Measurements from ENCODE around the gene FDX2. TPM values are rescaled to one million over a fixed set of nuclear protein-coding genes. Genes with fewer than 3 reads are reported as not detected.

FDX2 gene
- total and polyA plus RNA-seq, 2 of the 4 experiments (the other 2 are of a cell fraction): 39.8 to 72.0 TPM

DNA sequence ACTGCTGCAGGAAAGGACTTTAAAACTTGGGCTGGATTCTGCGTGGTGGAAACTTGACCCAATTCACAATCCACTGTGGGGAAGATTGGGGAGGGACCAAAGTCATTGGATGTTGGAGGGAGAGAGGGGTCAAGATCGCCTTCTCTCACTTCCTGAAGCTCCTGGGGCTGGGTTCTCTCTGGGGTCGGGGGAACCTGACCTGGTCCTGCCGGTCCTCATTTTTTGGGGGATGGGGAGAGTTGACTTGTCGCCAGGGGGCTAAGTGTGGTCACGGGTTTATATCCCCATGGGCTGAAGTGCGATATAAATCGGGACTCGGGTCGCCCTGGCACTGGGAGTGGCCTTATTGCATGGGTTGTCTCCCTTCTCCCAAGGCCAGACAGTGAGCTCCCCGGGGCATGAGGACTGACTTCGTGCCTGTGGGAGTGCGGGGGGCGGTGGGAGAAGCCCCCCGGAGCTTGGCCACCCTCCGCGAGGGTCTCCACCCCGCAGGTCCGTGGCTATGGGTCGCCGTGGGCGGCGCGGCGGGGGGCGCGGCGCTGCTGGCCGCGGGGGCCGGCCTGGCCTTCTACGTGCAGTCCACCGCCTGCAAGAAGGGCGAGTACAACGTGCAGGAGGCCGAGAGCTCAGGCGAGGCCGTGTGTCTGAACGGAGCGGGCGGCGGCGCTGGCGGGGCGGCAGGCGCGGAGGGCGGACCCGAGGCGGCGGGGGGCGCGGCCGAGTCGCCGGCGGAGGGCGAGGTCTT lies 19.8 kb downstream of the FDX2 start:
- H3K9me3 ChIP-seq (ENCODE audit: control insufficient read depth, insufficient read depth, low read length): no peaks in the 10 kb centered on the region
- 48% methylated on average over 22 of the region's 58 CpGs; no CpG with 5 or more reads in 1 of the 2 experiments for WGBS, 2 experiments (ENCODE audit: extremely low coverage in 2 of 2, insufficient read length in 1 of 2)
- H2BK5ac ChIP-seq (ENCODE audit: low read depth, low read length, poor library complexity, severe bottlenecking): no peak overlapping the region
- H2BK15ac ChIP-seq (ENCODE audit: low read depth, low read length): no peak overlapping the region
- no TSS peak for BruUV-seq (replicated peaks)
- peaks cover 6% of the 10 kb centered on the region for H4K20me1 ChIP-seq (ENCODE audit: insufficient read depth, low read length)
- no peak overlapping the region for H3K23ac ChIP-seq (ENCODE audit: low read depth, low read length)
- CTCF ChIA-PET: no interaction called here
- H3K79me1 ChIP-seq (ENCODE audit: low read depth in 1 of 2, low read length in 2 of 2): peaks cover 0 to 4% of the 10 kb centered on the region in 2 experiments; a peak in 1 of 4 replicates
- H3K56ac ChIP-seq (ENCODE audit: extremely low read depth, insufficient read depth, low read length): no peak overlapping the region
- peak overlapping the region; percentile 33 for H2AFZ ChIP-seq (replicated peaks; ENCODE audit: low read length, poor library complexity)
- TF ChIP-seq CHD1 (IDR thresholded peaks at IDR 0.05; ENCODE audit: low read depth, low read length): no peak
- no peak for TF ChIP-seq RAD21 (IDR thresholded peaks at IDR 0.05; ENCODE audit: low read length)
- no peak for TF ChIP-seq FOS (IDR thresholded peaks at IDR 0.05; ENCODE audit: low read depth, low read length)
- no peak for TF ChIP-seq BHLHE40 (IDR thresholded peaks at IDR 0.05; ENCODE audit: low read depth, low read length)
- no peak for TF ChIP-seq POLR2A (IDR thresholded peaks at IDR 0.05; ENCODE audit: low read depth, low read length)
- no peak for TF ChIP-seq MAFK (IDR thresholded peaks at IDR 0.05; ENCODE audit: low read depth, low read length)
- TF ChIP-seq NFE2L2 (IDR thresholded peaks at IDR 0.05; ENCODE audit: low read depth, low read length): no peak
- TF ChIP-seq SMC3 (IDR thresholded peaks at IDR 0.05; ENCODE audit: low read depth, low read length): no peak
- TF ChIP-seq RFX5 (IDR thresholded peaks at IDR 0.05; ENCODE audit: low read depth, low read length): no peak
- TF ChIP-seq, protein P1, sequence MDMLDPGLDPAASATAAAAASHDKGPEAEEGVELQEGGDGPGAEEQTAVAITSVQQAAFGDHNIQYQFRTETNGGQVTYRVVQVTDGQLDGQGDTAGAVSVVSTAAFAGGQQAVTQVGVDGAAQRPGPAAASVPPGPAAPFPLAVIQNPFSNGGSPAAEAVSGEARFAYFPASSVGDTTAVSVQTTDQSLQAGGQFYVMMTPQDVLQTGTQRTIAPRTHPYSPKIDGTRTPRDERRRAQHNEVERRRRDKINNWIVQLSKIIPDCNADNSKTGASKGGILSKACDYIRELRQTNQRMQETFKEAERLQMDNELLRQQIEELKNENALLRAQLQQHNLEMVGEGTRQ (IDR thresholded peaks at IDR 0.05; ENCODE audit: low read depth, low read length): no peak
- TF ChIP-seq, protein P2, sequence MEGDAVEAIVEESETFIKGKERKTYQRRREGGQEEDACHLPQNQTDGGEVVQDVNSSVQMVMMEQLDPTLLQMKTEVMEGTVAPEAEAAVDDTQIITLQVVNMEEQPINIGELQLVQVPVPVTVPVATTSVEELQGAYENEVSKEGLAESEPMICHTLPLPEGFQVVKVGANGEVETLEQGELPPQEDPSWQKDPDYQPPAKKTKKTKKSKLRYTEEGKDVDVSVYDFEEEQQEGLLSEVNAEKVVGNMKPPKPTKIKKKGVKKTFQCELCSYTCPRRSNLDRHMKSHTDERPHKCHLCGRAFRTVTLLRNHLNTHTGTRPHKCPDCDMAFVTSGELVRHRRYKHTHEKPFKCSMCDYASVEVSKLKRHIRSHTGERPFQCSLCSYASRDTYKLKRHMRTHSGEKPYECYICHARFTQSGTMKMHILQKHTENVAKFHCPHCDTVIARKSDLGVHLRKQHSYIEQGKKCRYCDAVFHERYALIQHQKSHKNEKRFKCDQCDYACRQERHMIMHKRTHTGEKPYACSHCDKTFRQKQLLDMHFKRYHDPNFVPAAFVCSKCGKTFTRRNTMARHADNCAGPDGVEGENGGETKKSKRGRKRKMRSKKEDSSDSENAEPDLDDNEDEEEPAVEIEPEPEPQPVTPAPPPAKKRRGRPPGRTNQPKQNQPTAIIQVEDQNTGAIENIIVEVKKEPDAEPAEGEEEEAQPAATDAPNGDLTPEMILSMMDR (conservative IDR thresholded peaks at IDR 0.05; ENCODE audit: low read depth, low read length): no peak
- TF ChIP-seq, protein P3, sequence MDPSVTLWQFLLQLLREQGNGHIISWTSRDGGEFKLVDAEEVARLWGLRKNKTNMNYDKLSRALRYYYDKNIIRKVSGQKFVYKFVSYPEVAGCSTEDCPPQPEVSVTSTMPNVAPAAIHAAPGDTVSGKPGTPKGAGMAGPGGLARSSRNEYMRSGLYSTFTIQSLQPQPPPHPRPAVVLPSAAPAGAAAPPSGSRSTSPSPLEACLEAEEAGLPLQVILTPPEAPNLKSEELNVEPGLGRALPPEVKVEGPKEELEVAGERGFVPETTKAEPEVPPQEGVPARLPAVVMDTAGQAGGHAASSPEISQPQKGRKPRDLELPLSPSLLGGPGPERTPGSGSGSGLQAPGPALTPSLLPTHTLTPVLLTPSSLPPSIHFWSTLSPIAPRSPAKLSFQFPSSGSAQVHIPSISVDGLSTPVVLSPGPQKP (IDR thresholded peaks at IDR 0.05; ENCODE audit: borderline replicate concordance, low read depth, low read length): no peak
- TF ChIP-seq MAZ (IDR thresholded peaks at IDR 0.05; ENCODE audit: borderline replicate concordance, low read depth, low read length): no peak
- no peaks in the 10 kb centered on the region for H3K9me1 ChIP-seq (ENCODE audit: insufficient read depth, low read length)
- POLR2A ChIA-PET (ENCODE audit: unreplicated experiment): no interaction called here
- no peaks in the 10 kb centered on the region; the same call in 1 of the 2 replicates for H3K27me3 ChIP-seq (ENCODE audit: control insufficient read depth, insufficient read depth, low read length)
- no peak overlapping the region for H3K4me3 ChIP-seq (ENCODE audit: insufficient read depth, low read depth, low read length)
- no peak overlapping the region for H3K27ac ChIP-seq (ENCODE audit: insufficient read depth, low read length)
- no peak overlapping the region for H4K91ac ChIP-seq (ENCODE audit: insufficient read depth, low read depth, low read length)
- H2AK5ac ChIP-seq (ENCODE audit: low read depth, low read length): 0 out of 2 replicates have a peak overlapping the region, but pooled peaks have one; percentile 24
- no peak overlapping the region for H3K4ac ChIP-seq (ENCODE audit: low read depth, low read length)
- no peak overlapping the region for H2AK9ac ChIP-seq (replicated peaks; ENCODE audit: low read depth, low read length, poor library complexity)
- DNase-seq (no peak), ATAC-seq (ENCODE audit: low read depth) (no peak)
- in situ Hi-C loops (cut with MboI; ENCODE audit: low sequenced_read_pairs): no loop called here
- no peak overlapping the region for H3K14ac ChIP-seq (replicated peaks; ENCODE audit: low read depth, low read length)
- no peak overlapping the region for H4K5ac ChIP-seq (ENCODE audit: low read depth, low read length)
- no peak overlapping the region for H2BK120ac ChIP-seq (ENCODE audit: low read depth, low read length)
- H3K9ac ChIP-seq (ENCODE audit: low read depth, low read length): no peak overlapping the region
- H3K4me2 ChIP-seq (ENCODE audit: low read depth, low read length): 0 out of 2 replicates have a peak overlapping the region, but pooled peaks have one; percentile 11
- peaks cover 14% of the 10 kb centered on the region; the same call in 1 of the 2 replicates for H3K36me3 ChIP-seq (ENCODE audit: control insufficient read depth, insufficient read depth, low read length)
- H2BK20ac ChIP-seq (ENCODE audit: low read depth, low read length): no peak overlapping the region
- no peak overlapping the region for H4K8ac ChIP-seq (ENCODE audit: low read depth in 2 of 2, low read length in 2 of 2)
- peaks cover 10% of the 10 kb centered on the region for H3K4me1 ChIP-seq (ENCODE audit: control insufficient read depth, insufficient read depth, low read length)
- H3K18ac ChIP-seq (ENCODE audit: low read depth, low read length): no peak overlapping the region
- intact Hi-C loops (cut with micrococcal nuclease): no loop called here
- dilution Hi-C loops (cut with HindIII; ENCODE audit: low sequenced_read_pairs, unreplicated experiment): no loop called here
